HCT116 (cell line): ENCODE measurements around the gene CACNA1C. TPM values are rescaled to one million over a fixed set of nuclear protein-coding genes. Genes with fewer than 3 reads are reported as not detected.

ENCODE experiments used
- ATAC-seq: fragments of 200-7000 bp; cut with Tn5 transposase; 2 replicates; pipeline ENCODE4 v1.9.1; 2020; ENCODE audit warnings: mild to moderate bottlenecking, moderate library complexity
- BruUV-seq: library from RNA; stranded (reverse); fragments of 400-500 nt; replicated peaks from 2 replicates; lab custom pipeline; 2021; lab: Mats Ljungman, UMichigan
- CTCF ChIA-PET: fragments of 300-600 bp; sonication (Branson Sonifier 250); formaldehyde crosslinking; loops from one replicate; lab custom pipeline; 2021; ENCODE audit warnings: antibody characterized with exemption; lab: Charles Lee
- POLR2A ChIA-PET: fragments of 300-600, 350-600 bp; sonication (Branson Sonifier 250); formaldehyde crosslinking; loops from one replicate; lab custom pipeline; 2021; ENCODE audit warnings: antibody characterized with exemption; lab: Charles Lee
- RAD21 ChIA-PET, 2 experiments: fragments of 300-600 bp; sonication (Branson Sonifier 250); formaldehyde crosslinking; loops; one replicate each; lab custom pipeline; 2023; ENCODE audit warnings: low total read pairs in 2 of 2; ENCODE audit not compliant: uncharacterized antibody in 2 of 2, unreplicated experiment in 2 of 2, low non-redundant PET in 1 of 2; lab: Charles Lee
- DNase-seq: peaks from one replicate; pipeline ENCODE4 v3.0.0-alpha.2; 2010; ENCODE audit warnings: low read depth, low spot score
- H2AFZ ChIP-seq: fragments of 200-600 bp; shearing (Covaris generic), sonication (generic); 2 replicates; pipeline ENCODE4 v1.6.1; 2017; ENCODE audit warnings: low read depth, mixed run types, mixed read lengths, antibody characterized with exemption, low read length; ENCODE audit not compliant: poor library complexity, severe bottlenecking
- H3K27ac ChIP-seq: 2 replicates; pipeline ENCODE4 v1.5.1; 2012; ENCODE audit warnings: low read depth, low read length
- H3K27me3 ChIP-seq: fragments of 200-600 bp; sonication (generic); 2 replicates; pipeline ENCODE4 v1.6.1; 2016; ENCODE audit warnings: mixed run types, low read length, mixed read lengths; ENCODE audit not compliant: insufficient read depth
- H3K36me3 ChIP-seq, 2 experiments: fragments of 200-500 bp in 1 of 2; fragments of 200-600 bp in 1 of 2; sonication (Bioruptor generic) in 1 of 2; sonication (generic) in 1 of 2; 2 replicates each; pipeline versions ENCODE4 v1.5.1 to v1.6.1; 2014 to 2016; ENCODE audit warnings: low read length in 2 of 2, inconsistent platforms in 1 of 2, mixed read lengths in 1 of 2, mixed run types in 1 of 2; ENCODE audit not compliant: insufficient read depth in 2 of 2, control insufficient read depth in 1 of 2
- H3K4me1 ChIP-seq, 2 experiments: fragments of 200-600 bp in 1 of 2; sonication (generic) in 1 of 2; 2 replicates each; pipeline versions ENCODE4 v1.5.1 to v1.6.1; 2012 to 2017; ENCODE audit warnings: low read length in 2 of 2, inconsistent platforms in 1 of 2, mild to moderate bottlenecking in 1 of 2, mixed read lengths in 1 of 2, mixed run types in 1 of 2, moderate library complexity in 1 of 2; ENCODE audit not compliant: insufficient read depth in 2 of 2, control insufficient read depth in 1 of 2
- H3K4me2 ChIP-seq: fragments of 200-600 bp; sonication (generic); 2 replicates; pipeline ENCODE4 v1.6.1; 2017; ENCODE audit warnings: mixed run types, low read length, mixed read lengths
- H3K4me3 ChIP-seq, 2 experiments: fragments of 200-600 bp in 1 of 2; sonication (generic) in 1 of 2; replicated peaks in 1 of 2; 2 replicates each; pipeline ENCODE4 v1.5.1; 2011 to 2016; ENCODE audit warnings: low read length in 2 of 2, control low read depth in 1 of 2, low read depth in 1 of 2, mild to moderate bottlenecking in 1 of 2, mixed read lengths in 1 of 2, mixed run types in 1 of 2
- H3K79me2 ChIP-seq: fragments of 200-600 bp; sonication (generic); 2 replicates; pipeline ENCODE4 v1.6.1; 2017; ENCODE audit warnings: mild to moderate bottlenecking, mixed run types, low read length, moderate library complexity, mixed read lengths; ENCODE audit not compliant: insufficient read depth
- H3K9ac ChIP-seq: fragments of 200-600 bp; sonication (generic); 2 replicates; pipeline ENCODE4 v1.6.1; 2016; ENCODE audit warnings: low read length, mixed read lengths
- H3K9me2 ChIP-seq: fragments of 200-600 bp; sonication (generic), shearing (Covaris generic); 2 replicates; pipeline ENCODE4 v1.6.1; 2017; ENCODE audit warnings: mixed run types, mild to moderate bottlenecking, moderate library complexity; ENCODE audit not compliant: insufficient read depth
- H3K9me3 ChIP-seq, 2 experiments: fragments of 200-500 bp in 1 of 2; fragments of 200-600 bp in 1 of 2; sonication (Bioruptor generic) in 1 of 2; sonication (generic) in 1 of 2; 2 replicates each; pipeline ENCODE4 v1.6.1; 2014 to 2017; ENCODE audit warnings: low read length in 2 of 2, mixed read lengths in 2 of 2, inconsistent platforms in 1 of 2, low read depth in 1 of 2, mild to moderate bottlenecking in 1 of 2, mixed run types in 1 of 2, moderate library complexity in 1 of 2; ENCODE audit not compliant: control insufficient read depth in 1 of 2, insufficient read depth in 1 of 2
- H4K20me1 ChIP-seq: fragments of 200-600 bp; sonication (generic), shearing (Covaris generic); 2 replicates; pipeline ENCODE4 v1.6.1; 2017; ENCODE audit warnings: mixed run types, mild to moderate bottlenecking, moderate library complexity; ENCODE audit not compliant: insufficient read depth
- CBX3 ChIP-seq: IDR thresholded peaks from 2 replicates; pipeline ENCODE4 v1.6.1; 2012; ENCODE audit warnings: low read depth
- CTCF ChIP-seq, 3 experiments: fragments of 200-600 bp in 1 of 3; sonication (generic) in 1 of 3; IDR thresholded peaks in 2 of 3; conservative IDR thresholded peaks in 1 of 3; 2 replicates each; pipeline ENCODE4 v1.5.1; 2012 to 2017; ENCODE audit warnings: low read depth in 2 of 3, low read length in 2 of 3, antibody characterized with exemption in 1 of 3, borderline replicate concordance in 1 of 3, control low read depth in 1 of 3, mild to moderate bottlenecking in 1 of 3, mixed read lengths in 1 of 3, mixed run types in 1 of 3, moderate library complexity in 1 of 3; ENCODE audit not compliant: insufficient read depth in 1 of 3
- ELF1 ChIP-seq: IDR thresholded peaks from 2 replicates; pipeline ENCODE4 v1.6.1; 2012; ENCODE audit warnings: low read depth, borderline replicate concordance
- EZH2 ChIP-seq: fragments of 200-600 bp; sonication (generic); IDR thresholded peaks from 2 replicates; pipeline ENCODE4 v1.6.1; 2017; ENCODE audit warnings: antibody characterized with exemption, mixed run types
- JUND ChIP-seq: IDR thresholded peaks from 2 replicates; pipeline ENCODE4 v1.6.1; 2012
- RAD21 ChIP-seq: IDR thresholded peaks from 2 replicates; pipeline ENCODE4 v1.6.1; 2012; ENCODE audit warnings: low read depth, mild to moderate bottlenecking
- SIN3A ChIP-seq: IDR thresholded peaks from 2 replicates; pipeline ENCODE4 v1.6.1; 2012; ENCODE audit warnings: low read depth
- TCF7L2 ChIP-seq: IDR thresholded peaks from 2 replicates; pipeline ENCODE4 v1.7.0; 2011; ENCODE audit warnings: borderline replicate concordance, inconsistent platforms; ENCODE audit not compliant: insufficient read depth, insufficient read length; ENCODE audit errors: extremely low read depth
- YY1 ChIP-seq: IDR thresholded peaks from 2 replicates; pipeline ENCODE4 v1.6.1; 2011; ENCODE audit warnings: low read length, low read depth, moderate library complexity, mild to moderate bottlenecking; ENCODE audit not compliant: insufficient replicate concordance; ENCODE audit errors: extremely low read depth
- ZFX ChIP-seq: fragments of 450-650 bp; IDR thresholded peaks from 2 replicates; pipeline ENCODE4 v1.6.1; 2017
- ZNF274 ChIP-seq: fragments of 200-500 bp; sonication (Bioruptor generic); IDR thresholded peaks from 2 replicates; pipeline ENCODE4 v1.6.1; 2014; ENCODE audit warnings: mild to moderate bottlenecking, low read depth, low read length, inconsistent platforms
- intact Hi-C: fragments of 100-400 bp; cut with micrococcal nuclease; formaldehyde crosslinking; loops from 2 replicates; pipeline ENCODE4 v1.10.0; 2022
- total RNA-seq: library from RNA; stranded (reverse); gene quantifications from one replicate; pipeline ENCODE4 v1.2.1, GENCODE V29; 2021; ENCODE audit not compliant: unreplicated experiment

CACNA1C gene
- total RNA-seq, 1 experiment from 2014 or later, result 0.05 TPM

GRCh38 chr12:2049604-2050540 is 2.9 kb upstream of the CACNA1C start (continued):
- TF ChIP-seq ZNF274 (no peak), EZH2 (no peak), JUND (no peak)

- no peaks in the 10 kb centered on the region for H3K79me2 ChIP-seq
- H3K27ac ChIP-seq, result no peak overlapping the region
- no peaks in the 10 kb centered on the region for H3K9me2 ChIP-seq
- H3K27me3 ChIP-seq, result peaks cover 31% of the 10 kb centered on the region
- POLR2A ChIA-PET, result no interaction called here
- H2AFZ ChIP-seq, result no peak overlapping the region
- H4K20me1 ChIP-seq, result no peaks in the 10 kb centered on the region
- ATAC-seq (no peak), DNase-seq (no peak)
- H3K9ac ChIP-seq, result no peak overlapping the region
- no peaks in the 10 kb centered on the region for H3K9me3 ChIP-seq
- no peaks in the 10 kb centered on the region for H3K36me3 ChIP-seq
- no TSS peak for BruUV-seq
- TF ChIP-seq CTCF (IDR thresholded peaks at IDR 0.05 in 2 of 3, conservative IDR thresholded peaks at IDR 0.05 in 1 of 3; ENCODE audit: borderline replicate concordance in 1 of 3, insufficient read depth in 1 of 3, low read depth in 2 of 3, low read length in 2 of 3) (0 out of 6 replicates have a peak, but pooled peaks of 1 of the 3 experiments have one; percentile 5), ELF1 (no peak), RAD21 (peak; percentile 8; the same call in 1 of the 2 replicates), ZFX (no peak), TCF7L2 (no peak), YY1 (no peak), CBX3 (no peak), SIN3A (no peak), EZH2 (no peak)
- no peak overlapping the region for H3K4me3 ChIP-seq
- H3K4me1 ChIP-seq, result no peaks in the 10 kb centered on the region
- H3K4me2 ChIP-seq, result no peak overlapping the region
- CTCF ChIA-PET, result no interaction called here
- intact Hi-C loops, result no loop called here
- RAD21 ChIA-PET, result no interaction called here
Observed at GRCh38 chr12:2051700-2052621, 826 bp upstream of the CACNA1C start.
